Progenitor cell of endocrine pancreas (in vitro differentiated cells): Measurements from ENCODE around the gene VPREB1. TPM values are rescaled to one million over a fixed set of nuclear protein-coding genes. Genes with fewer than 3 reads are reported as not detected.
"Not testable (repeated sequence)": the region's sequence is repeated elsewhere in the genome, so short reads cannot be mapped to it uniquely, and the experiment has no call there.

ENCODE experiments used
- DNase-seq: peaks from one replicate; pipeline ENCODE4 v3.0.0; 2021; ENCODE audit warnings: low spot score; ENCODE audit not compliant: unreplicated experiment
- H3K27ac Mint-ChIP-seq: 2 replicates; pipeline ENCODE4 v1.8.0; 2021; ENCODE audit warnings: mild to moderate bottlenecking, moderate library complexity, mixed read lengths
- H3K27me3 Mint-ChIP-seq: 2 replicates; pipeline ENCODE4 v1.8.0; 2021; ENCODE audit warnings: mixed read lengths
- H3K36me3 Mint-ChIP-seq: 2 replicates; pipeline ENCODE4 v1.8.0; 2022; ENCODE audit warnings: mixed read lengths; ENCODE audit not compliant: insufficient read depth
- H3K4me1 Mint-ChIP-seq: 2 replicates; pipeline ENCODE4 v1.8.0; 2021; ENCODE audit warnings: low read depth, mixed read lengths
- H3K4me3 Mint-ChIP-seq: 2 replicates; pipeline ENCODE4 v1.8.0; 2021; ENCODE audit warnings: low read depth, mild to moderate bottlenecking, moderate library complexity, mixed read lengths
- H3K9me3 Mint-ChIP-seq: 2 replicates; pipeline ENCODE4 v1.8.0; 2021; ENCODE audit warnings: low read depth, mixed read lengths
- CTCF ChIP-seq: fragments of 200-600 bp; sonication (generic); IDR thresholded peaks from one replicate; pipeline ENCODE4 v1.5.0; 2021; ENCODE audit warnings: antibody characterized with exemption, mild to moderate bottlenecking; ENCODE audit not compliant: unreplicated experiment
- total RNA-seq: library from RNA; stranded (reverse); gene quantifications from 2 replicates; pipeline ENCODE4 v1.2.1, GENCODE V29; 2021

Gene VPREB1
- total RNA-seq, 1 donor from 2014 or later, result not detected

- Mint-ChIP-seq H3K4me3 (no peak overlapping the region), H3K27me3 (peaks cover 91% of the 10 kb centered on the region), H3K9me3 (no peaks in the 10 kb centered on the region), H3K36me3 (no peaks in the 10 kb centered on the region), H3K27ac (no peak overlapping the region), H3K4me1 (no peaks in the 10 kb centered on the region)
- TF ChIP-seq CTCF, result no peak
- no peak for DNase-seq
Observed at GRCh38 chr22:22243033-22243680, 1.4 kb upstream of the VPREB1 start.

- Mint-ChIP-seq H3K4me1 (no peaks in the 10 kb centered on the region), H3K9me3 (no peaks in the 10 kb centered on the region), H3K4me3 (no peak overlapping the region), H3K27ac (no peak overlapping the region), H3K36me3 (no peaks in the 10 kb centered on the region), H3K27me3 (peaks cover 91% of the 10 kb centered on the region)
- no peak for TF ChIP-seq CTCF
- no peak for DNase-seq
Observed at GRCh38 chr22:22245256-22245909, 797 bp downstream of the VPREB1 start.

- no peak for DNase-seq
- Mint-ChIP-seq H3K27ac (no peak overlapping the region), H3K36me3 (no peaks in the 10 kb centered on the region), H3K9me3 (no peaks in the 10 kb centered on the region), H3K4me1 (no peaks in the 10 kb centered on the region), H3K4me3 (no peak overlapping the region), H3K27me3 (peaks cover 89% of the 10 kb centered on the region)
- TF ChIP-seq CTCF, result no peak
Observed at GRCh38 chr22:22245935-22246525, 1.4 kb downstream of the VPREB1 start.

- Mint-ChIP-seq H3K27ac (no peak overlapping the region), H3K36me3 (no peaks in the 10 kb centered on the region), H3K27me3 (peaks cover 83% of the 10 kb centered on the region), H3K4me1 (no peaks in the 10 kb centered on the region), H3K9me3 (no peaks in the 10 kb centered on the region), H3K4me3 (no peak overlapping the region)
- no peak for DNase-seq
- TF ChIP-seq CTCF, result no peak
Observed at GRCh38 chr22:22246706-22247105, 2.1 kb downstream of the VPREB1 start.

- Mint-ChIP-seq H3K27ac (no peak overlapping the region), H3K4me3 (no peak overlapping the region), H3K4me1 (no peaks in the 10 kb centered on the region), H3K9me3 (no peaks in the 10 kb centered on the region), H3K27me3 (peaks cover 63% of the 10 kb centered on the region), H3K36me3 (no peaks in the 10 kb centered on the region)
- DNase-seq, result no peak
- TF ChIP-seq CTCF, result no peak
Observed at GRCh38 chr22:22248878-22249277, 4.3 kb downstream of the VPREB1 start.

GRCh38 chr22:22250651-22251050 is 6.1 kb downstream of the VPREB1 start:
- not testable (repeated sequence) for H3K27ac Mint-ChIP-seq, H3K9me3 Mint-ChIP-seq, H3K4me1 Mint-ChIP-seq, DNase-seq, H3K4me3 Mint-ChIP-seq, H3K36me3 Mint-ChIP-seq
- peaks cover 59% of the 10 kb centered on the region for H3K27me3 Mint-ChIP-seq

- not testable (repeated sequence) for H3K36me3 Mint-ChIP-seq, H3K9me3 Mint-ChIP-seq, H3K27ac Mint-ChIP-seq, DNase-seq, H3K4me3 Mint-ChIP-seq, H3K4me1 Mint-ChIP-seq
- peaks cover 38% of the 10 kb centered on the region for H3K27me3 Mint-ChIP-seq
Observed at GRCh38 chr22:22256133-22256532, 11.5 kb downstream of the VPREB1 start.

- peaks cover 38% of the 10 kb centered on the region for H3K27me3 Mint-ChIP-seq
- H3K4me1 Mint-ChIP-seq, H3K36me3 Mint-ChIP-seq, H3K9me3 Mint-ChIP-seq, DNase-seq, H3K27ac Mint-ChIP-seq, H3K4me3 Mint-ChIP-seq: not testable (repeated sequence)
Observed at GRCh38 chr22:22258597-22259415, 14.2 kb downstream of the VPREB1 start.
